Raji (cell line): Measurements from ENCODE around the gene AKAP6.

Experiments used
- POLR2A ChIP-seq: IDR thresholded peaks from 2 replicates; pipeline ENCODE4 v1.6.1; 2011; ENCODE audit warnings: low read depth, low read length, control low read depth; ENCODE audit not compliant: insufficient read depth

The AKAP6 gene

GRCh38 chr14:32571551-32571950 is 242.5 kb downstream of the AKAP6 start:
- no peak for TF ChIP-seq POLR2A

- no peak for TF ChIP-seq POLR2A
Observed at GRCh38 chr14:32571995-32572866, 243.1 kb downstream of the AKAP6 start.

GRCh38 chr14:32572867-32573150 is 243.7 kb downstream of the AKAP6 start:
- no peak for TF ChIP-seq POLR2A

- TF ChIP-seq POLR2A, result no peak
Observed at GRCh38 chr14:32574269-32574668, 245.2 kb downstream of the AKAP6 start.

GRCh38 chr14:32576088-32576795 is 247.1 kb downstream of the AKAP6 start:
- no peak for TF ChIP-seq POLR2A

GRCh38 chr14:32576977-32577376 is 247.9 kb downstream of the AKAP6 start:
- no peak for TF ChIP-seq POLR2A

GRCh38 chr14:32578181-32578580 is 249.1 kb downstream of the AKAP6 start:
- no peak for TF ChIP-seq POLR2A

GRCh38 chr14:32584079-32584478 is 255.0 kb downstream of the AKAP6 start:
- no peak for TF ChIP-seq POLR2A

- TF ChIP-seq POLR2A, result no peak
Observed at GRCh38 chr14:32587461-32587860, 258.4 kb downstream of the AKAP6 start.

- no peak for TF ChIP-seq POLR2A
Observed at GRCh38 chr14:32588448-32589320, 259.6 kb downstream of the AKAP6 start.

GRCh38 chr14:32590157-32590556 is 261.1 kb downstream of the AKAP6 start:
- TF ChIP-seq POLR2A, result no peak

- no peak for TF ChIP-seq POLR2A
Observed at GRCh38 chr14:32593290-32593942, 264.3 kb downstream of the AKAP6 start.

- no peak for TF ChIP-seq POLR2A
Observed at GRCh38 chr14:32594766-32595165, 265.7 kb downstream of the AKAP6 start.

GRCh38 chr14:32595497-32595896 is 266.4 kb downstream of the AKAP6 start:
- no peak for TF ChIP-seq POLR2A

GRCh38 chr14:32596390-32596789 is 267.3 kb downstream of the AKAP6 start:
- no peak for TF ChIP-seq POLR2A
